Type B pancreatic cell (in vitro differentiated cells): ENCODE measurements around the gene PABPC1L. TPM values are rescaled to one million over a fixed set of nuclear protein-coding genes. Genes with fewer than 3 reads are reported as not detected.
A peak's percentile ranks its signal among the peaks of the same experiment; 100 is the strongest.

Experiments used
- DNase-seq: peaks from one replicate; pipeline ENCODE4 v3.0.0; 2021; ENCODE audit warnings: mixed read lengths; ENCODE audit not compliant: unreplicated experiment; ENCODE audit errors: extremely low spot score
- H3K27ac Mint-ChIP-seq: 2 replicates; pipeline ENCODE4 v1.8.0; 2021; ENCODE audit warnings: mild to moderate bottlenecking, mixed read lengths
- H3K27me3 Mint-ChIP-seq: 2 replicates; pipeline ENCODE4 v1.8.0; 2021; ENCODE audit warnings: mixed read lengths
- H3K36me3 Mint-ChIP-seq: 2 replicates; pipeline ENCODE4 v1.8.0; 2021; ENCODE audit warnings: mixed read lengths
- H3K4me1 Mint-ChIP-seq: one replicate; pipeline ENCODE4 v1.8.0; 2021; ENCODE audit warnings: mixed read lengths; ENCODE audit not compliant: unreplicated experiment
- H3K4me3 Mint-ChIP-seq: 2 replicates; pipeline ENCODE4 v1.8.0; 2021; ENCODE audit warnings: mild to moderate bottlenecking, mixed read lengths
- H3K9me3 Mint-ChIP-seq: 2 replicates; pipeline ENCODE4 v1.8.0; 2021; ENCODE audit warnings: mixed read lengths
- total RNA-seq: library from RNA; stranded (reverse); gene quantifications from 2 replicates; pipeline ENCODE4 v1.2.1, GENCODE V29; 2021; ENCODE audit warnings: low replicate concordance
- TF ChIP-seq, protein P1 (sequence below): fragments of 200-600 bp; sonication (generic); conservative IDR thresholded peaks from 2 replicates; pipeline ENCODE4 v1.5.0; 2021; ENCODE audit warnings: antibody characterized with exemption, mild to moderate bottlenecking

PABPC1L gene
- total RNA-seq, 1 donor from 2014 or later, result 83.4 TPM

DNA sequence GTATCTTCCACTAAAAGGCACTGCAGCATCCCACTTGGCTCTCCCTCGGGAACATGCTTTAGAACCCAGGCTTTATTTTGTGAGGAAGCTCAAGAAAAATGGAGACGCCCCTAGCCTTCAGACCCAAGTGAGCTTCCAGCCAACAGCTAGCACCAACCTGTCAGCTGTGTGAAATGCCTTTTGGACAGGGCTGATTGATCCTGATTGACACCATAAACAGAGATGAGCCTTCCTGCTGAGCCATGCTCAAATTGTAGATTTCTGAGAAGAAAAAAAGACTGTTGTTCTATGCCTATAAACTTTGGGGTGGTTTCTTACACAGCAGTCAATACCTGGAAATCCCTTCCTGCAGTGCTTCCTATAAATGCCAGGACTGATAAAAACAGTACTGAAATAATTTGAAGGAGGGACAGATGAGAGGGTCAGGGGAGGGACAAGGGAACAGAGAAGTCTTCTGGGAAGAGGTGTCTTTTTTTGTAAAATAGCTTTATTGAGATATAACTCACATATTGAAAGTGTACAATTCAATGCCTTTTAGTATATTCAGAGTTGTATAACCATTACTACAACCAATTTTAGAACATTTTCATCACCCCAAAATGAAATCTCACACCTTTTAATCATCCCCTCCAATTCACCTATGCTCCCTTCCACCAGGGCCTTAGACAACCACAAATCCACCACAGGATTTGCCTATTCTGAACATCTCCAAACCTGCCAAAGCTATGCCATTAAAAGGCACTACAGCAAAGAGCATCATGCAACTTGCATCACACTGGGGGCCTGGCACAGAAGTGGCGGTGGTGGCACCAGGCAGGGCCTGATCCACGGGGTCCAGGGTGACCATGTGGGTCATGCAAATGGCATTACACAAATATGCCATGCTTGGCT lies 53.7 kb downstream of the PABPC1L start:
- Mint-ChIP-seq H3K36me3 (no peaks in the 10 kb centered on the region), H3K9me3 (no peaks in the 10 kb centered on the region), H3K4me1 (peaks cover 46% of the 10 kb centered on the region), H3K4me3 (peak overlapping the region; percentile 60), H3K27ac (no peak overlapping the region), H3K27me3 (no peaks in the 10 kb centered on the region)
- DNase-seq, result no peak
- TF ChIP-seq, protein P1, sequence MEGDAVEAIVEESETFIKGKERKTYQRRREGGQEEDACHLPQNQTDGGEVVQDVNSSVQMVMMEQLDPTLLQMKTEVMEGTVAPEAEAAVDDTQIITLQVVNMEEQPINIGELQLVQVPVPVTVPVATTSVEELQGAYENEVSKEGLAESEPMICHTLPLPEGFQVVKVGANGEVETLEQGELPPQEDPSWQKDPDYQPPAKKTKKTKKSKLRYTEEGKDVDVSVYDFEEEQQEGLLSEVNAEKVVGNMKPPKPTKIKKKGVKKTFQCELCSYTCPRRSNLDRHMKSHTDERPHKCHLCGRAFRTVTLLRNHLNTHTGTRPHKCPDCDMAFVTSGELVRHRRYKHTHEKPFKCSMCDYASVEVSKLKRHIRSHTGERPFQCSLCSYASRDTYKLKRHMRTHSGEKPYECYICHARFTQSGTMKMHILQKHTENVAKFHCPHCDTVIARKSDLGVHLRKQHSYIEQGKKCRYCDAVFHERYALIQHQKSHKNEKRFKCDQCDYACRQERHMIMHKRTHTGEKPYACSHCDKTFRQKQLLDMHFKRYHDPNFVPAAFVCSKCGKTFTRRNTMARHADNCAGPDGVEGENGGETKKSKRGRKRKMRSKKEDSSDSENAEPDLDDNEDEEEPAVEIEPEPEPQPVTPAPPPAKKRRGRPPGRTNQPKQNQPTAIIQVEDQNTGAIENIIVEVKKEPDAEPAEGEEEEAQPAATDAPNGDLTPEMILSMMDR, result no peak

DNA sequence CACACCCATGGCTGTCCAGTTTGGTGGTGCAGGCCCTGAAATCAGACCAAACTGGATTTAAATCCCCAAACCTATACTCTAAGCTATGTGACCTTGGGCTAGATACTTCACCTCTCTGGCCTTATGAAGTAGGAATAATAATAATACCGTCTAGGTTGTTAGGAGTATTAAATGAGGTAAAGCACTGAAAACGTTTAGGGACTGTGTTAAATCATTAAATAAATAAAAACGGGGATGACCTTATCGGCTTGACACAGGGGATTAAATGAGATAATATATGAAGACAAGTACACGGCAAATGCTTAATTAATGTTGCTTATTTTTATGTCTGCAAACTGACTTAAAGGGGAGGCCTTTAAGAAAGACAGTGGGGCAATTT lies 55.8 kb downstream of the PABPC1L start:
- Mint-ChIP-seq H3K27me3 (no peaks in the 10 kb centered on the region), H3K36me3 (no peaks in the 10 kb centered on the region), H3K4me3 (peak overlapping the region; percentile 99), H3K9me3 (no peaks in the 10 kb centered on the region), H3K4me1 (peaks cover 44% of the 10 kb centered on the region), H3K27ac (peak overlapping the region; percentile 89)
- TF ChIP-seq, protein P1, result no peak
- DNase-seq, result no peak

DNA sequence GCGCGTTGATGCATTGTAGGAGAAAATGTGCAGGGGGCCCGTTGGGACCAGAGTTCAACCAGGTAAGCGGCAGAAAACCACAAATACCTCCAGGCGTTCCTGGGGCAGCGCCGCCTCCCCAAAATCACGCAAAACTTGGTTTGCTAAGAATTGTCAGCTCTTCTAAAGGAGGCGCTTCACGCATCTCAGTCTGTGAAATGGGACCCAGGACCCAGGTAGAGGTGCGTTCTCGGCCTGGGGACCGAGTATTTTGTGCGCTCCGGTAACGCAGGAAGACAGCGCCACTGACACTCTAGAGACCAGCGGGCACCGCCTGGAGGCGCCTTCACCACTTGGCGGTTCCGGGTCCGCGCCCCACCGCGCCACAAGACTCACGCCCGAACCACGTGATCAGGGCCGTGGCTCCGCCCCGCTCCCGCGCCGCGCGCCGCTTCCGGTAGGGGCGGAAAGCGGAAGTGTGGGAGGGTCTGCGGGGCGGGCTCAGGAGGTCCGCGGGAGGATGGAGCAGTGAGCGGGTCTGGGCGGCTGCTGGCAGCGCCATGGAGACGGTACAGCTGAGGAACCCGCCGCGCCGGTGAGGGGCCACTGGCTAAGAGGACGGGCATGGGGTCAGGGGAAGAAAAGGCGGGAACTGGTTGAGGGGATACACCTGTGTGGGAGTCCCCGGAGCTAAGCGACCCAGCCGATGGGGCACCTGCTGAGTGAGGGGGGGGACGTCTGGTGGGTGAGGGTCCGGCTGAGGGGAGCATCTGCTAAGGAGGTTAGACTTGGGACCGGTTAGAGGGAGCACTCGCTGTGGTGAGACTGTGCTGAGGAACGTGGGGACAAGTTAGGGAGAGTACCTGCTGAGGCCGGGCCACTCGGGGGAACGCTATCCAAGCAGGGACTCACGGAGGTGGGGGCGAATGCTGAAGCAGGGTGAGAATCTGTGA lies 56.4 kb downstream of the PABPC1L start, which contains the start of gene STK4:
Gene STK4, plus strand, starts transcription at position 483 of the 932 bp plus-strand sequence. Its CDS starts 57 bp downstream, at position 540.
- H3K27ac Mint-ChIP-seq, result peak within 1 kb of the TSS; percentile 89
- TF ChIP-seq, protein P1, result peak; percentile 63
- peak; percentile 95 for DNase-seq

DNA sequence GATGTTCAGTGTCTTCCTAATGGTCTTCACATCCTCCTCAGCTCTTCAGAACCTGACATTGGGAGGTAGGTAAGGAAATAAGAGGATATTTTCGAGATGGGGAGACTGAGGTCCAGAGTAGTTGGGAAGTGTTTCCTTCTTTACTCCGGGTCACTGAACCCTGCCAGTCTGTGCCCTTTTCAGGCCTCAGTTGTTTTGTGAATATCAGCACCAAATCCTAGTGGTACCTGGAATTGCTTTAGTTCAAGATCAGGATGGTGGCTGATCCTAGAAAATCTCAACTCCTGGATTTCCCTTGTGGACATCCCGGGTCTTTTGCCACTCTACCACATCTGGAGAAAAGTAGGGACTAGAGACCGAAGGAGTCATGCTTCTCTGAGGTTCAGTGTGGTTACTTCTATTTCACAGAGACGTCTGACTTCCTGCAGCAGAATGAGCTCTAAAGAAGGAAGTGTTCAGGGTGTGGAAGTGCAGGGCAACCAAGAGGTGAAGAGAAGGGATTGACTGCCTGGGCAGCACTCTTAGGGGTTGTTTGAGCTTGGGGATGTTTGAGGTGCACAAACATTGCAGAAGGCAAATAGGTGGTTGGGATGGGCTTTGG lies 57.4 kb downstream of the PABPC1L start:
- no peak for DNase-seq
- no peaks in the 10 kb centered on the region for H3K9me3 Mint-ChIP-seq
- peaks cover 31% of the 10 kb centered on the region for H3K4me1 Mint-ChIP-seq
- no peaks in the 10 kb centered on the region for H3K36me3 Mint-ChIP-seq
- H3K4me3 Mint-ChIP-seq, result peak overlapping the region; percentile 99
- no peaks in the 10 kb centered on the region for H3K27me3 Mint-ChIP-seq
- peak overlapping the region; percentile 89 for H3K27ac Mint-ChIP-seq
- TF ChIP-seq, protein P1, result no peak

More for the DNA sequence above, 56.4 kb downstream of the PABPC1L start, which contains the start of gene STK4:
- Mint-ChIP-seq H3K4me3 (peak within 1 kb of the TSS; percentile 99), H3K36me3 (no peaks in the 10 kb centered on the region), H3K27me3 (no peaks in the 10 kb centered on the region), H3K9me3 (no peaks in the 10 kb centered on the region), H3K4me1 (peaks cover 38% of the 10 kb centered on the region)

DNA sequence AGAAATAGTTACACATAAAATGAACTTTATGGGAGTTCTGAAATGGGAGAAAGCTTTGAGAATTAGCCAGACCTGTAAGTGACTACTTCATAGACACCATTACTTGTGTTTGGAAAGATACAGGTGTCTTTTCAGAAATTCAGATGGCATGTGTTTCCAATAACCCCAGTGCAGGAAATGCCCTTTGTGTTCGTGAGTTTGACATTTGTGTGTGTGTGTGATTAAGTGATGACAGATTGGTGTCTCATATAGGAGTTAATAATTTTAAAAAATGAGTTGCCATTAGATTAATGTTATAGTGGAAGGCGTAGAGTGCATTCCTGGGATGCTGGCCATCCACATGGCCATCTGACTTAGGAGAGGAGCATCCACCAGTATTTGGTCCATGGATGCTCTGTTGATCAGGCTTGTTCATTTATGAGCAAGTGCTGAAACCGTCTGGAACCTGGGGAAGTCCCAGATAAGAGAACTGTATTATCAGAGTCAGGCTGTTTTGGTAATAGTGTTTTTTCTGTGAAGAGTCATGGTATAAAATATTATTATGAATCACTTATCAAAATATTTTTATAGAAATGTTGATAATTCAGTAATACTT lies 59.5 kb downstream of the PABPC1L start:
- Mint-ChIP-seq H3K36me3 (peaks cover 8% of the 10 kb centered on the region), H3K4me3 (no peak overlapping the region), H3K4me1 (peaks cover 31% of the 10 kb centered on the region), H3K27ac (no peak overlapping the region), H3K9me3 (no peaks in the 10 kb centered on the region), H3K27me3 (no peaks in the 10 kb centered on the region)
- DNase-seq, result no peak
- TF ChIP-seq, protein P1, result no peak
